Lower leg skin (tissue), 4 donors: ENCODE results near the gene TFF2. TPM values are rescaled to one million over a fixed set of nuclear protein-coding genes. Genes with fewer than 3 reads are reported as not detected.
A peak's percentile ranks its signal among the peaks of the same experiment; 100 is the strongest.

Experiments
- DNase-seq, 2 donors: peaks; one replicate each; pipeline ENCODE4 v3.0.0-alpha.2; 2019; ENCODE audit warnings: low spot score in 2 of 2
- H3K4me3 ChIP-seq: fragments of 200-600 bp; sonication (generic); 2 replicates; pipeline ENCODE4 v1.5.1; 2017; ENCODE audit warnings: mild to moderate bottlenecking, low read depth; ENCODE audit not compliant: poor library complexity, severe bottlenecking
- POLR2A ChIP-seq, 2 donors: fragments of 450-650 bp; IDR thresholded peaks; one replicate each; pipeline ENCODE4 v1.6.1; 2016 to 2017; ENCODE audit warnings: antibody characterized with exemption in 2 of 2, mild to moderate bottlenecking in 1 of 2, moderate library complexity in 1 of 2
- WGBS, 2 donors: methylation state at CpG; one replicate each; pipeline ENCODE4 v1.1.5; 2018; 5-methylcytosine and 5-hydroxymethylcytosine counted together
- intact Hi-C: fragments of 100-400 bp; cut with DNase I; formaldehyde crosslinking; loops from one replicate; pipeline ENCODE4 v1.15.0; 2023; ENCODE audit warnings: low total_unique reads
- total RNA-seq, 4 donors: library from RNA; depleted of rRNA; stranded (reverse); fragments of >200 nt; gene quantifications; one replicate each; pipeline ENCODE4 v1.1.0, GENCODE V29; 2016
- TF ChIP-seq, protein P1 (sequence below), 3 donors: fragments of 450-650 bp; IDR thresholded peaks; one replicate each; pipeline ENCODE4 v1.5.1; 2016; ENCODE audit warnings: antibody characterized with exemption in 3 of 3, mild to moderate bottlenecking in 3 of 3, moderate library complexity in 2 of 3

TFF2 gene
- total RNA-seq, 4 donors from 2014 or later = not detected

DNA sequence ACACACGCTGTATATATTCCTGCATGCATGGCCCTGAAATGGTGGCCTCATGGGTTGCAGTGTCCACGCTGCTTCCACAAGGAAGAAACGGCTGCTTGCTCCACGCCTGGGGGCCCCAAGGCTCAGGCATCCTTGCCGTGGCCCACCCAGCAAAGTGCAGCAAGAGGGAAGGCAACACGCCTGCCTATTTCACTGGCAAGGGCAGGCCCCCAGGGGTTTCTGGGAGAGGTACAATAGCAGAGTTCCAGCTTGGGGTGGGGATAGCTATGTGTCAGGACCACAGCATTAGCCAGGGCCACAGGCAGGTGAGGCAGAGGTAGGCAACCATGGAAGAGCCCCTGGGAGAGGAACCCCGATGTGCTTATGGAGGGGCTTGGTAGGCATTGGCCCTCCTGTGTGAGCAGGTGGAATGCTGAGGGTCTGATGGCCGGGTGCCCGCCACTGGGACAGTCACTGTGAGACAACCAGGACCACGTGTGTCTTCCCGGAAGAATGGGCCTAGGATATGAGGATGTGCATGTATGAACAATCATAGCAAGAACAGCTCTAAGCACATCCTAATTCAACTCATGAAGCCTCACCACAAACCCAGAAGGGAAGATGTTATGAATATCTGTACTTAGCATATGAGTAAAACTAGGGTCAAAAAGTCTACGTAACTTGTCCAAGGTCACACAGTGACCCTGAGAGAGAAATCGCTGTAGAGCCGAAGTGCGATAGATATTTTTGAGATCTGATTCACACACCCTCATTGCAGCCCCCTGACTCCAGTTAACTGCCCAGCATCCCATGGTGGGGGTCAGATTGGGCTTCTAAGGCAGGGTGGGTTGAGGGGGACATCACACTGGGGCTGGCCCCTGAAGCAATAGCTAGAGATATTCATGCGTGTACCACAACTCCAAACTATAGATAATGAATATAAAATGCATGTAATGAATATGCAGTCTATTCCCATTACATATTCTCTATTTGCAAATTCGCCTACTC is 11.8 kb downstream of the TFF2 start:
- TF ChIP-seq, protein P1, sequence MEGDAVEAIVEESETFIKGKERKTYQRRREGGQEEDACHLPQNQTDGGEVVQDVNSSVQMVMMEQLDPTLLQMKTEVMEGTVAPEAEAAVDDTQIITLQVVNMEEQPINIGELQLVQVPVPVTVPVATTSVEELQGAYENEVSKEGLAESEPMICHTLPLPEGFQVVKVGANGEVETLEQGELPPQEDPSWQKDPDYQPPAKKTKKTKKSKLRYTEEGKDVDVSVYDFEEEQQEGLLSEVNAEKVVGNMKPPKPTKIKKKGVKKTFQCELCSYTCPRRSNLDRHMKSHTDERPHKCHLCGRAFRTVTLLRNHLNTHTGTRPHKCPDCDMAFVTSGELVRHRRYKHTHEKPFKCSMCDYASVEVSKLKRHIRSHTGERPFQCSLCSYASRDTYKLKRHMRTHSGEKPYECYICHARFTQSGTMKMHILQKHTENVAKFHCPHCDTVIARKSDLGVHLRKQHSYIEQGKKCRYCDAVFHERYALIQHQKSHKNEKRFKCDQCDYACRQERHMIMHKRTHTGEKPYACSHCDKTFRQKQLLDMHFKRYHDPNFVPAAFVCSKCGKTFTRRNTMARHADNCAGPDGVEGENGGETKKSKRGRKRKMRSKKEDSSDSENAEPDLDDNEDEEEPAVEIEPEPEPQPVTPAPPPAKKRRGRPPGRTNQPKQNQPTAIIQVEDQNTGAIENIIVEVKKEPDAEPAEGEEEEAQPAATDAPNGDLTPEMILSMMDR (IDR thresholded peaks at IDR 0.05) = no peak
- no peak for TF ChIP-seq POLR2A (IDR thresholded peaks at IDR 0.05)
- intact Hi-C loops = no loop called here
- peak in 1 of 2 donors; percentile 58 for DNase-seq
- no peak overlapping the region for H3K4me3 ChIP-seq
- WGBS, 2 donors = 94% methylated on average over 16 to 17 of the region's 17 CpGs

DNA sequence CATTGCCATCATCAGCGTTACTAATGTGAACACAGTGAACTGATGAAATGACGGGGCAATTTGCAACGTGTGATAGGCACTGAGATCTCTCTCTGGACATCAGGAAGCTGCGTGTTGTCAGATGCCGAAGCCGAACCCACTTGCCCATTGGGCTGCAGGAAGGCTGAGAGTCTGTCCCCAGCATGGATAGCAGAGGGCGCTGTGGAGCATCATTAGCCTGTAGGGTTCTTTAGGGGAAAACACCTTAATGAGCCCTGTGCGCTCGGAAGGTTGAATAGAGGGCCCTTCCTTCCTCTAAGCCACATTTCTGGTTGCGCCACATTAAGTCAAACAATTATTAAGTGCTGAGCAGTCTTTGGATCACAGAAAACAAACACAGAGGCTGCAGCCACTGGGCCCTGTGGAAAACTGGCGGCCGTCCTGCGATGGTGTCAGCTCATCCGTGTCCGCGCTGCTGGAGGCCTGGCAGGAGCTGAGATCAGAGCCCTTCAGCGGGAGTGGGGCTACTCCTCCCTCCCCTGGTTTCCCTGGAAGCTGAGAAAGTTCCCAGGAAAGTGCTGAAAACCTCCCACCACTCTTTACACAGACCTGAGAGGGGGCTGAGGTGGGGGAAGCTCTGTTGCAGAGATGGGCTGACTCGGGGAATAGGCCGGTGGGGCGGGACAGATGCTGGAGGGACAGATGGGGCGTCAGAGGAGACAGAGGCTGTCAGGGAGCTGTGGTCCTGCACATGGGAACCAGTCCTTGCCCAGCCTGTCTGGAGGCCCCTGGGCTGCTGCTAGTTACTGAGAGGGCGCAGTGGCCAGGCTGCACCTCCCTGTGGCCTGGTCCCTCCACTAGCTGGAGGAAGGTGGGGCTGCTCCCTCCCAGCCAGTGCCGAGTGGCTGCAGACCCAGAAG is 12.7 kb downstream of the TFF2 start:
- intact Hi-C loops = no loop called here
- WGBS, 2 donors = 31 to 40% methylated on average over 21 to 23 of the region's 23 CpGs
- peak; percentile 57 to 93 for DNase-seq
- no peak for TF ChIP-seq POLR2A (IDR thresholded peaks at IDR 0.05)
- TF ChIP-seq, protein P1 (IDR thresholded peaks at IDR 0.05) = peak in 1 of 3 donors; percentile 15
- H3K4me3 ChIP-seq = no peak overlapping the region

DNA sequence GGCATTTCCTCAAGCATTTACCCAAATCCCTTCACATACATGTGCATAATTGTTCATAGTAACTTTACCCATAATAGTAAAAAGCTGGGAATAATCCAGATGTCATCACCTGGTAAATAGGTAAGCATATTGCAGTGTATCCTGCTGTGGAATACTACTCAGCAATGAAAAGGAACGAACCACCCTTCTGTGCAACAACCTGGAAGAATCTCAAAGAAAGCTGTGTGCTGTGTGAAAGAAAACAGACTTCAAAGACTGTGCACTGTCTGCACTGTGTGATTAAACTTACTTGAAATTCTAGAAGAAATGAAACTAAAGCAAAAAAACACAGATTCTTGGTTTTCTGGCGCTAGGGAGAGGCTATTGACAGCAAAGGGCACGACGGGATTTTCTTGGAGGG is 13.5 kb downstream of the TFF2 start:
- no peak overlapping the region for H3K4me3 ChIP-seq
- TF ChIP-seq, protein P1 (IDR thresholded peaks at IDR 0.05) = no peak
- no peak for TF ChIP-seq POLR2A (IDR thresholded peaks at IDR 0.05)
- intact Hi-C loops = no loop called here
- no peak for DNase-seq
- 90 to 96% methylated on average over 4 of the region's 4 CpGs for WGBS, 2 donors

DNA sequence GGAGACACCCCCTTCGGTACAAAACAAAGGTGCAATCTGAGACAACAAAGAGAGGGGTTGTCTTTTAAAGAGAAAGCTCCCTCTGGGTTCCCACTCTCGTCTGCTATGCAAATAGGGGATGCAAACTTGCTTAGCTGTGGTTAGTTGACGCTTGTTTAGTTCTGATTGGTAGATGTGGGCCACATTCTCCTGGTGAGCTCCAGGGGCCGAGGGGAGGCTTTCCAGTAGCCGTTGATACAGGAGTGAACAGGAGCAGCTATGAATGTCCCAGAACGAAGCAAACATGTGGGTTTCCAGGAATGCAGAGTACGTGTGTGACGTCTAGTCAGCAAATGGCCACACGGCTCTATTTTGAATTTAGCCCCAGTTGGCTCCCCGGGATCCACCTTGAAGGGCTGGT is 14.7 kb downstream of the TFF2 start:
- DNase-seq = peak in 1 of 2 donors; percentile 45
- no peak overlapping the region for H3K4me3 ChIP-seq
- intact Hi-C loops = no loop called here
- no peak for TF ChIP-seq POLR2A (IDR thresholded peaks at IDR 0.05)
- TF ChIP-seq, protein P1 (IDR thresholded peaks at IDR 0.05) = no peak
- 26 to 44% methylated on average over 10 of the region's 10 CpGs for WGBS, 2 donors

DNA sequence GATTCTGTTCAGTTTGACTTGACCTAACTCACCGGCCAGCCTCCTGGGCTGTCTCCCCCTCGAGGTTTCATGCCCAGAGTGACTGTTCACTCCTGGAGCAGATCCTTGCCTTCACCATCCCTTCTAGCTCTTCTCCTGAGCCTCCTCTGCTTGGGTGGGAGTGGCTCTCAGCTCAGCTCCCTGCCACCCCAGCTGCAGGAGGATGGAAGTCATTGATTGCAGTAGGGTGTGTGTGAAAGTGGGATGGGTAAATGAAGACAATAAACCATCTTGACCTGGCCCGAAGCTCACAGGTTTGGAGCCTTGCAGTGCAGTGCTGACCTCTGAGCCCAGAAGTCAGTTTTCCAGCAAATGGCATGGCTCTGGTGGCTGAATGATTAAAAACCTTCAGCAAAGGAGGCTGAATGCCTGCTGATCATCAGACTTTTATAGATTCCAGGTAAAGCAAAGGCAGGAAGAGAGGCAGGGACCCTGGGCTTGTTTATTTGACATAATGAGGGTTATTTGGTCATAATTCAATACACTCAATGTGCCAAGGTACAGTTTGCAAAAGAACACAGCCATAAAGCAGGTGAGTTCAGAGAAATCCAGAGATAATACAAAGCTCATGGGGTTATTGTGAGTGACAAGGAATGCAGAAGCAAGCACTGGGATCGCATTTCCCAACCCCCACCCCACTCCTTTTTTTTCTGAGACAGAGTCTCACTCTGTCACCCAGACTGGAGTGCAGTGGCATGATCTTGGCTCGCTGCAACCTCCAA is 18.1 kb downstream of the TFF2 start:
- peak in 1 of 2 donors; percentile 63 for DNase-seq
- intact Hi-C loops = no loop called here

More for the DNA sequence above, 18.1 kb downstream of the TFF2 start:
- H3K4me3 ChIP-seq = no peak overlapping the region
- WGBS, 2 donors = 76 to 79% methylated on average over 5 of the region's 5 CpGs
- TF ChIP-seq, protein P1 (IDR thresholded peaks at IDR 0.05) = no peak
- no peak for TF ChIP-seq POLR2A (IDR thresholded peaks at IDR 0.05)
